DND-41 (cell line): ENCODE measurements around the gene DNAJC16.

Experiments used
- ATAC-seq: fragments of 200-7000 bp; cut with Tn5 transposase; 3 replicates; pipeline ENCODE4 v1.9.1; 2021; ENCODE audit warnings: low read depth; ENCODE audit not compliant: insufficient read depth
- DNase-seq: peaks from one replicate; pipeline ENCODE4 v3.0.0-alpha.2; 2020
- H2AFZ ChIP-seq: 2 replicates; pipeline ENCODE4 v1.6.0; 2012; ENCODE audit warnings: low read depth, low read length
- H3K27ac ChIP-seq: 2 replicates; pipeline ENCODE4 v1.5.1; 2012; ENCODE audit warnings: low read length, inconsistent platforms
- H3K27me3 ChIP-seq: fragments of 200-600 bp; sonication (generic); 2 replicates; pipeline ENCODE4 v1.6.0; 2012; ENCODE audit warnings: low read length, mild to moderate bottlenecking, inconsistent platforms; ENCODE audit not compliant: insufficient read depth, poor library complexity
- H3K36me3 ChIP-seq: 2 replicates; pipeline ENCODE4 v1.5.1; 2012; ENCODE audit warnings: low read length, inconsistent platforms; ENCODE audit not compliant: insufficient read depth
- H3K4me1 ChIP-seq: 2 replicates; pipeline ENCODE4 v1.5.1; 2012; ENCODE audit warnings: mild to moderate bottlenecking, low read length; ENCODE audit not compliant: insufficient read depth
- H3K4me2 ChIP-seq: 2 replicates; pipeline ENCODE4 v1.6.0; 2012; ENCODE audit warnings: mild to moderate bottlenecking, moderate library complexity, low read length, inconsistent platforms; ENCODE audit not compliant: insufficient read depth
- H3K4me3 ChIP-seq, 2 experiments: fragments of 200-600 bp in 1 of 2; shearing (Covaris generic) in 1 of 2; 2 replicates each; pipeline ENCODE4 v1.5.1; 2012 to 2016; ENCODE audit warnings: inconsistent platforms in 2 of 2, low read length in 2 of 2, mild to moderate bottlenecking in 2 of 2, low read depth in 1 of 2, moderate library complexity in 1 of 2
- H3K79me2 ChIP-seq: 2 replicates; pipeline ENCODE4 v1.6.0; 2012; ENCODE audit warnings: low read length, inconsistent platforms; ENCODE audit not compliant: insufficient read depth
- H3K9ac ChIP-seq: 2 replicates; pipeline ENCODE4 v1.6.0; 2012; ENCODE audit warnings: low read depth, mild to moderate bottlenecking, inconsistent platforms, low read length, moderate library complexity
- H3K9me3 ChIP-seq: 2 replicates; pipeline ENCODE4 v1.5.1; 2012; ENCODE audit warnings: low read length, moderate library complexity, mild to moderate bottlenecking, inconsistent platforms; ENCODE audit not compliant: insufficient read depth, severe bottlenecking
- H4K20me1 ChIP-seq: 2 replicates; pipeline ENCODE4 v1.6.0; 2012; ENCODE audit warnings: low read length; ENCODE audit not compliant: insufficient read depth
- EZH2 ChIP-seq: IDR thresholded peaks from 3 replicates; pipeline ENCODE4 v1.6.1; 2012; ENCODE audit warnings: borderline replicate concordance, low read depth, mild to moderate bottlenecking, moderate library complexity, low read length, inconsistent platforms; ENCODE audit not compliant: severe bottlenecking
- TF ChIP-seq, protein P1 (sequence below): IDR thresholded peaks from 2 replicates; pipeline ENCODE4 v1.5.1; 2012; ENCODE audit warnings: borderline replicate concordance, low read length, moderate library complexity, mild to moderate bottlenecking; ENCODE audit not compliant: poor library complexity, severe bottlenecking; ENCODE audit errors: extremely low read depth

DNAJC16 gene

GRCh38 chr1:15523104-15524020, 3.3 kb upstream of the DNAJC16 start:
- TF ChIP-seq, protein P1, sequence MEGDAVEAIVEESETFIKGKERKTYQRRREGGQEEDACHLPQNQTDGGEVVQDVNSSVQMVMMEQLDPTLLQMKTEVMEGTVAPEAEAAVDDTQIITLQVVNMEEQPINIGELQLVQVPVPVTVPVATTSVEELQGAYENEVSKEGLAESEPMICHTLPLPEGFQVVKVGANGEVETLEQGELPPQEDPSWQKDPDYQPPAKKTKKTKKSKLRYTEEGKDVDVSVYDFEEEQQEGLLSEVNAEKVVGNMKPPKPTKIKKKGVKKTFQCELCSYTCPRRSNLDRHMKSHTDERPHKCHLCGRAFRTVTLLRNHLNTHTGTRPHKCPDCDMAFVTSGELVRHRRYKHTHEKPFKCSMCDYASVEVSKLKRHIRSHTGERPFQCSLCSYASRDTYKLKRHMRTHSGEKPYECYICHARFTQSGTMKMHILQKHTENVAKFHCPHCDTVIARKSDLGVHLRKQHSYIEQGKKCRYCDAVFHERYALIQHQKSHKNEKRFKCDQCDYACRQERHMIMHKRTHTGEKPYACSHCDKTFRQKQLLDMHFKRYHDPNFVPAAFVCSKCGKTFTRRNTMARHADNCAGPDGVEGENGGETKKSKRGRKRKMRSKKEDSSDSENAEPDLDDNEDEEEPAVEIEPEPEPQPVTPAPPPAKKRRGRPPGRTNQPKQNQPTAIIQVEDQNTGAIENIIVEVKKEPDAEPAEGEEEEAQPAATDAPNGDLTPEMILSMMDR: no peak
- TF ChIP-seq EZH2: no peak
- H3K9ac ChIP-seq: peak overlapping the region; percentile 60
- peak overlapping the region; percentile 88 for H3K4me2 ChIP-seq
- ATAC-seq: no peak; the same call in 2 of the 3 replicates
- peak overlapping the region; percentile 75 for H2AFZ ChIP-seq
- no peaks in the 10 kb centered on the region for H4K20me1 ChIP-seq
- H3K27ac ChIP-seq: peak overlapping the region; percentile 29; the same call in 1 of the 2 replicates
- no peak for DNase-seq
- H3K4me3 ChIP-seq: peak overlapping the region; percentile 63 to 70
- peaks cover 11% of the 10 kb centered on the region for H3K79me2 ChIP-seq
- H3K4me1 ChIP-seq: peaks cover 38% of the 10 kb centered on the region
- no peaks in the 10 kb centered on the region for H3K27me3 ChIP-seq
- no peaks in the 10 kb centered on the region for H3K36me3 ChIP-seq
- no peaks in the 10 kb centered on the region for H3K9me3 ChIP-seq

- Histone ChIP-seq H3K36me3 (no peaks in the 10 kb centered on the region), H4K20me1 (no peaks in the 10 kb centered on the region), H3K9me3 (no peaks in the 10 kb centered on the region), H3K9ac (peak within 1 kb of the TSS; percentile 64), H3K4me2 (peak within 1 kb of the TSS; percentile 94), H2AFZ (peak within 1 kb of the TSS; percentile 90), H3K79me2 (peaks cover 11% of the 10 kb centered on the region), H3K4me1 (peaks cover 43% of the 10 kb centered on the region), H3K27ac (peak within 1 kb of the TSS; percentile 94), H3K27me3 (no peaks in the 10 kb centered on the region), H3K4me3 (peak within 1 kb of the TSS; percentile 63 to 92)
- no peak for DNase-seq
- no peak; the same call in 2 of the 3 replicates for ATAC-seq
- TF ChIP-seq EZH2: no peak
- TF ChIP-seq, protein P1: no peak
Observed at GRCh38 chr1:15524021-15524282, 2.7 kb upstream of the DNAJC16 start, which contains the start of gene CASP9. Gene CASP9 (minus strand): TSS chr1:15524215. CDS start chr1:15524200, 15 bp downstream.

DNA sequence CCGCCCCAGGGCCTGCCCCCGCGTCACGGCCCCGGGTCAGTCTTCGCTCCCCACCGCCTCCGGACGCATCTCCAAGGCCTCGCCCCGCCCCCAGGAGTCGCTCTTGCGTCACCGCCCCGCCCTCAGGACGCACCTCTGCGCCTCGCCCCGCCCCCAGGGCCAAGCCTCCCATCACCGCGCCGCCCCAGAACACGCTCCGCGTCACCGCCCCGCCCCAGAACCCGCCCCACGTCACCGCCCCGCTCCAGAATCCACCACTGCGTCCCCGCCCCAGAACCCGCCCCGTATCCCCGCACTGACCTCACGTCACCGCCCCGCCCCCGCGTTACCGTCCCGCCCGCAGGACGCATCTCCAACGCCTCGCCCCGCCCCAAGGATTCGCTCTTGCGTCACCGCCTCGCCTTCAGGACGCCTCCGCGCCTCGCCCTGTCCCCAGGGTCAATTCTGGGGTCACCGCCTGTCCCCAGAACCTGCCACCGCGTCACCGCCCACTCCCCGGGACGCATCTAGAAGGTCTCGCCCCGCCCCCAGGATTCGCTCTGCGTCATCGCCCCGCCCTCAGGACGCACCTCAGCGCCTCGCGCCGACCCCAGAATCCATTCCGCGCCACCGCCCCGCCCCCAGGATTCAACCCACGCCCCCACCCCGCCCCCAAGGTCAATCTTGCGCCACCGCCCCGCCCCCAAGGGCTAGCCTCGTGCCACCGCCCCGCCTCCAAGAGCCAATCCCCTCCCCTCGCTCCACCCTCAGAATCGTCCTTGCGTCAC, 2.2 kb upstream of the DNAJC16 start:
- no peak for TF ChIP-seq EZH2
- TF ChIP-seq, protein P1: no peak
- Histone ChIP-seq H3K4me1 (peaks cover 43% of the 10 kb centered on the region), H3K4me3 (peak overlapping the region; percentile 63 to 92; a peak in 3 of 4 replicates), H4K20me1 (no peaks in the 10 kb centered on the region), H3K27me3 (no peaks in the 10 kb centered on the region), H3K27ac (peak overlapping the region; percentile 94), H3K79me2 (peaks cover 11% of the 10 kb centered on the region), H3K9me3 (no peaks in the 10 kb centered on the region), H3K4me2 (peak overlapping the region; percentile 94), H3K36me3 (no peaks in the 10 kb centered on the region), H3K9ac (peak overlapping the region; percentile 60), H2AFZ (peak overlapping the region; percentile 87)
- ATAC-seq (peak; percentile 51), DNase-seq (peak; percentile 98)
